ENCODE results near the gene MXRA8.
A peak's percentile ranks its signal among the peaks of the same experiment; 100 is the strongest.

DNA sequence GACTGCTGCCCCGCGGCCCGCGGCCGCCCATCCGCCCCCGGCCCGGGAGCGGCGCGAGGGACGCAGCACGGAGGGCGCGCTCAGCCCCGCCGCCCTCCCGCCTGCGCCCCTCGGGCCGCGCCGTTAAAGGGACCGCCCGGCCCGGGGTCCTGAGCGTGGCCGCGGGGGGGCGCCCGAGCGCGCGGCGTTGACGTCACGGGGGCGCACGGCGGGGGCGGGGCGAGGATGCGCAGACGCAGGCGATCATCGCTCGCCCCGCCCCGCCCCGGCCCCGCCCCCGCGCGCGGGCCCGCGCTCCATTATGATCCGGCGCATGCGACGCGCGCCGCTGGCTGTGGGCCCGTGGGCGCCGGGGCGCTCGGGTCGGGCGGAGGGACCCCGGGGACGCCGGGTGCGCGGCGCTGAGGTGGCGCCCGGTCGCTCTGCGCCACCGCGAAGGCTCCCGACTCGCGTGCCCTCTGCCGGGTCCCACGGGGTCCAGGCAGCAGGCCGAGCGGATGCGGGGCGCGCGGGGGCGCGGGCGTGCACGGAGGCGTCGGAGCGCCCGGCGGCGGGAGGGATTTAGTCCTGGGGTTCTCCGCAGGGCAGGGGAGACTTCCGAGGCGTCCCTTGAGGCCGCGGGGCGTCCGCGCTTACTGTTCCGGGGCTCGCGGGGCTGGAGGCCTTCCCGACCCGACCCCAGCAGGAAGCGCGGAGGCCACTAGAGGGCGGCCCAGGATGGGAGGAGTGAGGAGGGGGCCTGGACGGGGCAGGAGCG, 8.9 kb downstream of the MXRA8 start, which contains the start of gene DVL1:
- TF ChIP-seq, protein P1, sequence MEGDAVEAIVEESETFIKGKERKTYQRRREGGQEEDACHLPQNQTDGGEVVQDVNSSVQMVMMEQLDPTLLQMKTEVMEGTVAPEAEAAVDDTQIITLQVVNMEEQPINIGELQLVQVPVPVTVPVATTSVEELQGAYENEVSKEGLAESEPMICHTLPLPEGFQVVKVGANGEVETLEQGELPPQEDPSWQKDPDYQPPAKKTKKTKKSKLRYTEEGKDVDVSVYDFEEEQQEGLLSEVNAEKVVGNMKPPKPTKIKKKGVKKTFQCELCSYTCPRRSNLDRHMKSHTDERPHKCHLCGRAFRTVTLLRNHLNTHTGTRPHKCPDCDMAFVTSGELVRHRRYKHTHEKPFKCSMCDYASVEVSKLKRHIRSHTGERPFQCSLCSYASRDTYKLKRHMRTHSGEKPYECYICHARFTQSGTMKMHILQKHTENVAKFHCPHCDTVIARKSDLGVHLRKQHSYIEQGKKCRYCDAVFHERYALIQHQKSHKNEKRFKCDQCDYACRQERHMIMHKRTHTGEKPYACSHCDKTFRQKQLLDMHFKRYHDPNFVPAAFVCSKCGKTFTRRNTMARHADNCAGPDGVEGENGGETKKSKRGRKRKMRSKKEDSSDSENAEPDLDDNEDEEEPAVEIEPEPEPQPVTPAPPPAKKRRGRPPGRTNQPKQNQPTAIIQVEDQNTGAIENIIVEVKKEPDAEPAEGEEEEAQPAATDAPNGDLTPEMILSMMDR (IDR thresholded peaks at IDR 0.05; ENCODE audit: extremely low read depth in 1 of 2, insufficient read depth in 1 of 2, low read depth in 1 of 2, low read length in 2 of 2), result peak; percentile 22 to 53
- TF ChIP-seq, protein P2, sequence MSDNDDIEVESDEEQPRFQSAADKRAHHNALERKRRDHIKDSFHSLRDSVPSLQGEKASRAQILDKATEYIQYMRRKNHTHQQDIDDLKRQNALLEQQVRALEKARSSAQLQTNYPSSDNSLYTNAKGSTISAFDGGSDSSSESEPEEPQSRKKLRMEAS (IDR thresholded peaks at IDR 0.05; ENCODE audit: insufficient read depth, insufficient read length), result no peak
- TF ChIP-seq EZH2 (IDR thresholded peaks at IDR 0.05; ENCODE audit: borderline replicate concordance, low read depth, low read length, severe bottlenecking), result no peak
- peak; percentile 67 for TF ChIP-seq POLR2A (IDR thresholded peaks at IDR 0.05; ENCODE audit: low read depth, low read length)
- no peak for TF ChIP-seq POLR2AphosphoS5 (IDR thresholded peaks at IDR 0.05; ENCODE audit: insufficient read depth, low read depth, low read length)
- no peak for TF ChIP-seq JUN (IDR thresholded peaks at IDR 0.05; ENCODE audit: borderline replicate concordance, insufficient read depth, insufficient read length, low read depth)
- no peak for TF ChIP-seq FOS (IDR thresholded peaks at IDR 0.05; ENCODE audit: borderline replicate concordance, insufficient read depth, low read length)

Data from endothelial cell of umbilical vein (primary cell).